Inflammatory macrophage treated with lipopolysaccharide for 4 hours (primary cell): ENCODE results near the gene WBP1.

Experiments
- DNase-seq: peaks from one replicate; pipeline ENCODE4 v3.0.0-alpha.2; 2020

The WBP1 gene

DNA sequence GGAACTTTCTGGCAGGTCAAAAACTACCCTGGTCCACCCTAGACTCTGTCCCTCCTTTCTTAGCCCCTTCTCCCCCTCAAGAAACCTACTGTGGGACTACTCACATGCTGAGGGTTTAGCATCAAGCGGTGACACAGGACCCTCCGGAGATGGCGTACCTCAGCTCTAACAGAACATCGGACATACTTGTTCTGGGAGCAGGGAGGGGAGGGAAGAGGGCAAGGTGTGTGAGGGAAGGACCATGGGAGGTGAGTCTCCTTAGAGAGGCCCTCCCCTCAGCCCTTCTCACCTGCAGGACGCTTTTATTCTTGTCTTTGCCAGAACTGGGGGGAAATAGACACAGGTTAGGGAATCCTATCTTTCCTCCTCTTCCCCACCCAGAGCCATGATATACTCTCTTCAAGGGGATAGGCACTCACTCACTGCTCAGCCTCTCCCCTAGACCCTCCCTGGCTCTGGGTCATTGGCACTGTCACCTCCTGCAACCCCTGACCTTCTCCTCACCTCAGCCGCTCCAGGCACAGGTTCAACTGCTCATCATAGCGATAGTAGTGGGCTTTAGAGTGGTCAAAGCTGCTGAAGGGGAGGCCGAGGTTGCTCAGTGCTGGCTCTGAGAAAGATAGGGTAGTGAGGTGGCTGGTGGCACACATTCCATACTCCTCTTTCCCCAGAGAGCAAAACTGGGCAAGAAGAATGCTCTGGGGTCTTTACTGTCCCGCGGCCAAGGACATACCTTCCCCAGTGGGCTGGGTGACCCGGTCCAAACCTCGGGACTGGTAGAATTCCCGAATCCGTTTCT is 47.4 kb downstream of the WBP1 start:
- no peak for DNase-seq

DNA sequence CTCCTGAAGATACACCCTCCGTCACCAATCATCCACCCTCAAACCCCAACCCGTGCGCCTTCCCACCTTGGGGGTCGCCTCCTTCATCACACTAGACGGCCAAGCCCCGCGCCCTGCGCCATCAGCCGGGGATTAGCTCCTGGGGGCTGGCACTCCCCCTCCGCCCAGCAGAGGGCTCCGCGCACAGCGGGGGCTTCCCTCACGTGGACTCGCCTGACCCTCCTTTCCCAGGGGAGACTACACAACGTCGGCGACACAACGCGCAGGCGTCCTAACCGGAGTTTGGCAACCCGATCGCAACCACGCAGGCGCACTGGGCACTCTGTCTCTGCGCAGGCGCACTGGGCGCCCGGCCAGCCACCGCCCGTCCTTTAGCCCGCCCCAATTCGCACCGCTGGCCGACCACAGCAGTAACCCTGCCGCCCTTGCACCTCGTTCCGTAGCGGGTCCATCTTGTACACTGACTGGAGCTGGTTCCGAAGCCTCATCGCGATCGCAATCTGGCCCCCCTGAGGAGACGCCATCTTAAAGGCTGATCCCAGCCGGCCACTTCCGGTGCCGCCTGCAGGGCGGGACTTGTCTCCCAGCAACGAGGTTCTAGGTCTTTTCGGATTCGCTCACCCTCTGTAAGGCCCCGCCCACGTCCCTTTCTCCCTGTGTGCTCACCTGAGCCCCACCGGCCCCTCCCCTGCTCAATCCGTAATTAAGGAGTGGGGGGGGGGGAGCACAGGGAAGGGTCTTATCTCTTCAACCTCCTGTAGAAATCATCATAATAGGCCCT is 49.1 kb downstream of the WBP1 start, which contains the start of gene PCGF1:
PCGF1 (minus strand) TSS at position 551 of the 781 bp plus-strand sequence; CDS start at position 524, 27 bp downstream.
- DNase-seq: peak; percentile 99

DNA sequence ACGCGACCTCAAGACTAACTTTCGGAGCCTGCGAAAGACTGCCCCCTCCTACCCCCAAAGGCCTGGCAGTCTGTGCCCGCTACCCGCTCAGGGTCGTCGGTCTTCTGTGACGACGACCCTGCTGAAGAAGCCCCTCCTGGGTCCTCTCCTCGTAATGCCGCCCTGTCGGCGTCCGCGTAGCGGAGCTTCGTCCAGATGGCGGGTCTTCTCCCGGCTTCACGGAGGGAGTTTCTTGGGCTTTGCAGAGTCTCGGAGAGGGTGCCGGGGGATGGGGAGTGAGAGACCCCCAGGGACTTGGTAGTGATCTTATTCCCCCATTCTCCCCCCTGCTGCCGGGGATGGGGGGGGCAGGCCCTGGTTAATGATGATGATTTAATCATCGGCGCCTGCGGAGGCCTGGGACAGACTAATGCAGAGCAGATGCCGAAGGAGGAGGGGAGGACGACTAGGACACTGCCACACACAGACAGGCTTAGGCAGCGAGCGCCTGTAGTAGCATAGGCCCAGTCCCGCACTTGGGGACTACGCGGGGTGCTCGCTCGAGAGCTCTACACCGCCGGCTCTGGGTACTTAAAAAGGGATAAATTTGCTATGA is 49.8 kb downstream of the WBP1 start:
- no peak for DNase-seq

DNA sequence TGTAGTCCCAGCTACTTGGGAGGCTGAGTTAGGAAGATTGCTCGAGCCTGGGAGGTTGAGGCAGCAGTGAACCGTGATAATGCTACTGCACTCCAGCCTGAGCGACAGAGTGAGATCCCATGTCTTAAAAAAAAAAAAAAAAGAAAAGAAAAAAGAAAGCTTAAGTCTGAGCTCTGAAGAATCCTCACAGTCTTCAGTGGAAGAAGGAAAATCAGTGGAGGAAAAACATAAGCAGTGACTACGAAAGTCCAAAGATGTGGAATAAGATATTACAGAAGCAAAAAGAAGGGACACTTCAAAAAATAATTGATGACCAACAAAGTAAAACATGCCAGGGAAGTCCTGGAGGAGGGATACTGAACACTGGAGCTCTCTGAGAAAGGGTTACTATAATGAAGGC is 52.0 kb downstream of the WBP1 start:
- DNase-seq: no peak
